ENCODE results near the gene ASIC5. TPM values are rescaled to one million over a fixed set of nuclear protein-coding genes. Genes with fewer than 3 reads are reported as not detected.

The ASIC5 gene
- total RNA-seq, 2 experiments from 2014 or later, result not detected

GRCh38 chr4:155891058-155891457, 25.0 kb upstream of the ASIC5 start:
- ATAC-seq (no peak), DNase-seq (no peak)
- Mint-ChIP-seq H3K36me3 (no peaks in the 10 kb centered on the region), H3K27ac (no peak overlapping the region), H3K4me3 (no peak overlapping the region), H3K9me3 (ENCODE audit: low read depth) (peaks cover 2% of the 10 kb centered on the region), H3K27me3 (no peaks in the 10 kb centered on the region), H3K4me1 (no peaks in the 10 kb centered on the region)
- CTCF ChIA-PET, result no interaction called here

- CTCF ChIA-PET, result no interaction called here
- Mint-ChIP-seq H3K4me1 (no peaks in the 10 kb centered on the region), H3K4me3 (no peak overlapping the region), H3K9me3 (ENCODE audit: low read depth) (peaks cover 2% of the 10 kb centered on the region), H3K27ac (no peak overlapping the region), H3K36me3 (no peaks in the 10 kb centered on the region), H3K27me3 (no peaks in the 10 kb centered on the region)
- ATAC-seq (no peak), DNase-seq (no peak)
Measured at GRCh38 chr4:155889946-155890345, 23.9 kb upstream of the ASIC5 start.

GRCh38 chr4:155889031-155889793, 23.1 kb upstream of the ASIC5 start:
- no peak for ATAC-seq
- no peak for DNase-seq
- CTCF ChIA-PET, result no interaction called here
- peaks cover 2% of the 10 kb centered on the region for H3K9me3 Mint-ChIP-seq (ENCODE audit: low read depth)
- H3K27ac Mint-ChIP-seq, result no peak overlapping the region
- H3K27me3 Mint-ChIP-seq, result no peaks in the 10 kb centered on the region
- H3K4me1 Mint-ChIP-seq, result no peaks in the 10 kb centered on the region
- no peak overlapping the region for H3K4me3 Mint-ChIP-seq
- H3K36me3 Mint-ChIP-seq, result no peaks in the 10 kb centered on the region

- H3K9me3 Mint-ChIP-seq (ENCODE audit: low read depth), result peaks cover 2% of the 10 kb centered on the region
- no peak overlapping the region for H3K4me3 Mint-ChIP-seq
- H3K27me3 Mint-ChIP-seq, result no peaks in the 10 kb centered on the region
- H3K27ac Mint-ChIP-seq, result no peak overlapping the region
- no peaks in the 10 kb centered on the region for H3K4me1 Mint-ChIP-seq
- CTCF ChIA-PET, result no interaction called here
- no peaks in the 10 kb centered on the region for H3K36me3 Mint-ChIP-seq
- ATAC-seq (no peak), DNase-seq (no peak)
Measured at GRCh38 chr4:155887847-155888570, 21.9 kb upstream of the ASIC5 start.

GRCh38 chr4:155887045-155887444, 21.0 kb upstream of the ASIC5 start:
- no peak for DNase-seq
- CTCF ChIA-PET, result no interaction called here
- H3K27me3 Mint-ChIP-seq, result no peaks in the 10 kb centered on the region
- no peak overlapping the region for H3K4me3 Mint-ChIP-seq
- no peak overlapping the region for H3K27ac Mint-ChIP-seq
- peaks cover 2% of the 10 kb centered on the region for H3K9me3 Mint-ChIP-seq (ENCODE audit: low read depth)
- H3K4me1 Mint-ChIP-seq, result no peaks in the 10 kb centered on the region
- no peak for ATAC-seq
- no peaks in the 10 kb centered on the region for H3K36me3 Mint-ChIP-seq

- DNase-seq (no peak), ATAC-seq (no peak)
- CTCF ChIA-PET, result no interaction called here
- H3K4me1 Mint-ChIP-seq, result no peaks in the 10 kb centered on the region
- no peak overlapping the region for H3K4me3 Mint-ChIP-seq
- no peaks in the 10 kb centered on the region for H3K27me3 Mint-ChIP-seq
- no peak overlapping the region for H3K27ac Mint-ChIP-seq
- no peaks in the 10 kb centered on the region for H3K9me3 Mint-ChIP-seq (ENCODE audit: low read depth)
- H3K36me3 Mint-ChIP-seq, result no peaks in the 10 kb centered on the region
Measured at GRCh38 chr4:155885666-155886065, 19.6 kb upstream of the ASIC5 start.

GRCh38 chr4:155883895-155884294, 17.8 kb upstream of the ASIC5 start:
- H3K27ac Mint-ChIP-seq, result no peak overlapping the region
- no peak for DNase-seq
- no peaks in the 10 kb centered on the region for H3K4me1 Mint-ChIP-seq
- no peaks in the 10 kb centered on the region for H3K27me3 Mint-ChIP-seq
- no peaks in the 10 kb centered on the region for H3K9me3 Mint-ChIP-seq (ENCODE audit: low read depth)
- CTCF ChIA-PET, result no interaction called here
- no peaks in the 10 kb centered on the region for H3K36me3 Mint-ChIP-seq
- ATAC-seq, result no peak
- no peak overlapping the region for H3K4me3 Mint-ChIP-seq

- ATAC-seq (no peak), DNase-seq (no peak)
- Mint-ChIP-seq H3K4me1 (no peaks in the 10 kb centered on the region), H3K9me3 (ENCODE audit: low read depth) (no peaks in the 10 kb centered on the region), H3K27me3 (no peaks in the 10 kb centered on the region), H3K4me3 (no peak overlapping the region), H3K36me3 (no peaks in the 10 kb centered on the region), H3K27ac (no peak overlapping the region)
- CTCF ChIA-PET, result no interaction called here
Measured at GRCh38 chr4:155881555-155881954, 15.5 kb upstream of the ASIC5 start.

- no peak for ATAC-seq
Measured at GRCh38 chr4:155879767-155880166, 13.7 kb upstream of the ASIC5 start.

GRCh38 chr4:155878611-155879010, 12.5 kb upstream of the ASIC5 start:
- H3K36me3 Mint-ChIP-seq, result no peaks in the 10 kb centered on the region
- H3K4me1 Mint-ChIP-seq, result no peaks in the 10 kb centered on the region

More at GRCh38 chr4:155879767-155880166, 13.7 kb upstream of the ASIC5 start:
- CTCF ChIA-PET, result no interaction called here
- no peaks in the 10 kb centered on the region for H3K36me3 Mint-ChIP-seq
- H3K4me3 Mint-ChIP-seq, result no peak overlapping the region
- no peaks in the 10 kb centered on the region for H3K4me1 Mint-ChIP-seq
- H3K27me3 Mint-ChIP-seq, result no peaks in the 10 kb centered on the region
- no peaks in the 10 kb centered on the region for H3K9me3 Mint-ChIP-seq (ENCODE audit: low read depth)
- no peak overlapping the region for H3K27ac Mint-ChIP-seq
- DNase-seq, result no peak

GRCh38 chr4:155877971-155878370, 11.9 kb upstream of the ASIC5 start:
- H3K4me3 Mint-ChIP-seq, result no peak overlapping the region
- DNase-seq (no peak), ATAC-seq (no peak)
- no peaks in the 10 kb centered on the region for H3K9me3 Mint-ChIP-seq (ENCODE audit: low read depth)
- no peaks in the 10 kb centered on the region for H3K36me3 Mint-ChIP-seq
- H3K27me3 Mint-ChIP-seq, result no peaks in the 10 kb centered on the region
- no peaks in the 10 kb centered on the region for H3K4me1 Mint-ChIP-seq
- CTCF ChIA-PET, result no interaction called here
- no peak overlapping the region for H3K27ac Mint-ChIP-seq

More at GRCh38 chr4:155878611-155879010, 12.5 kb upstream of the ASIC5 start:
- no peak for DNase-seq
- H3K4me3 Mint-ChIP-seq, result no peak overlapping the region
- H3K27me3 Mint-ChIP-seq, result no peaks in the 10 kb centered on the region
- H3K9me3 Mint-ChIP-seq (ENCODE audit: low read depth), result no peaks in the 10 kb centered on the region
- CTCF ChIA-PET, result no interaction called here
- ATAC-seq, result no peak
- H3K27ac Mint-ChIP-seq, result no peak overlapping the region

GRCh38 chr4:155875878-155876277, 9.8 kb upstream of the ASIC5 start:
- H3K36me3 Mint-ChIP-seq, result no peaks in the 10 kb centered on the region
- ATAC-seq (no peak), DNase-seq (no peak)
- no peaks in the 10 kb centered on the region for H3K4me1 Mint-ChIP-seq
- CTCF ChIA-PET, result no interaction called here
- H3K4me3 Mint-ChIP-seq, result no peak overlapping the region
- no peak overlapping the region for H3K27ac Mint-ChIP-seq
- H3K9me3 Mint-ChIP-seq (ENCODE audit: low read depth), result no peaks in the 10 kb centered on the region
- H3K27me3 Mint-ChIP-seq, result no peaks in the 10 kb centered on the region

GRCh38 chr4:155855897-155856296, 10.2 kb downstream of the ASIC5 start:
- no peak overlapping the region for H3K4me3 Mint-ChIP-seq
- no peak for ATAC-seq
- no peaks in the 10 kb centered on the region for H3K4me1 Mint-ChIP-seq
- H3K27me3 Mint-ChIP-seq, result peaks cover 7% of the 10 kb centered on the region
- H3K36me3 Mint-ChIP-seq, result no peaks in the 10 kb centered on the region
- CTCF ChIA-PET, result no interaction called here
- no peak for DNase-seq
- no peaks in the 10 kb centered on the region for H3K9me3 Mint-ChIP-seq (ENCODE audit: low read depth)
- H3K27ac Mint-ChIP-seq, result no peak overlapping the region

GRCh38 chr4:155854582-155855226, 11.4 kb downstream of the ASIC5 start:
- Mint-ChIP-seq H3K9me3 (ENCODE audit: low read depth) (no peaks in the 10 kb centered on the region), H3K27ac (no peak overlapping the region), H3K27me3 (peaks cover 7% of the 10 kb centered on the region), H3K4me3 (no peak overlapping the region), H3K36me3 (no peaks in the 10 kb centered on the region), H3K4me1 (no peaks in the 10 kb centered on the region)
- no peak for DNase-seq
- CTCF ChIA-PET, result no interaction called here
- no peak for ATAC-seq
